Left ventricle myocardium inferior (tissue), 1 donor: ENCODE results near the gene TTC21A. TPM values are rescaled to one million over a fixed set of nuclear protein-coding genes. Genes with fewer than 3 reads are reported as not detected.

Source experiments
- DNase-seq: peaks from one replicate; pipeline ENCODE4 v3.0.0-alpha.2; 2020
- H3K27ac ChIP-seq: fragments of 200-600 bp; replicated peaks from 2 replicates; pipeline ENCODE4 v1.8.0; 2021
- H3K27me3 ChIP-seq: fragments of 200-600 bp; 2 replicates; pipeline ENCODE4 v1.8.0; 2021; ENCODE audit warnings: low read depth
- H3K36me3 ChIP-seq: fragments of 200-600 bp; 2 replicates; pipeline ENCODE4 v1.8.0; 2021
- H3K4me1 ChIP-seq: fragments of 200-600 bp; 2 replicates; pipeline ENCODE4 v1.8.0; 2021
- H3K4me3 ChIP-seq: fragments of 200-600 bp; 2 replicates; pipeline ENCODE4 v1.8.0; 2021; ENCODE audit warnings: mild to moderate bottlenecking, moderate library complexity
- H3K9me3 ChIP-seq: fragments of 200-600 bp; replicated peaks from 2 replicates; pipeline ENCODE4 v1.8.0; 2021
- intact Hi-C: fragments of 100-400 bp; cut with micrococcal nuclease; formaldehyde crosslinking; loops from one replicate; pipeline ENCODE4 v1.11.0; 2022
- total RNA-seq: library from RNA; stranded (reverse); fragmentation: NEBNext Ultra II Directional; extraction: Animal tissue kit (Norgen Biotek cat#: 25700); gene quantifications from one replicate; pipeline ENCODE4 v1.2.1, GENCODE V29; 2021
- TF ChIP-seq, protein P1 (sequence below): fragments of 200-600 bp; IDR thresholded peaks from 2 replicates; pipeline ENCODE4 v1.8.0; 2021; ENCODE audit warnings: antibody characterized with exemption, mild to moderate bottlenecking, borderline replicate concordance
- donor health status: DM: no; HTN: yes; CAD: no; lungs with severe emphysema.

TTC21A gene
- total RNA-seq, 1 donor from 2014 or later: 2.1 TPM

DNA sequence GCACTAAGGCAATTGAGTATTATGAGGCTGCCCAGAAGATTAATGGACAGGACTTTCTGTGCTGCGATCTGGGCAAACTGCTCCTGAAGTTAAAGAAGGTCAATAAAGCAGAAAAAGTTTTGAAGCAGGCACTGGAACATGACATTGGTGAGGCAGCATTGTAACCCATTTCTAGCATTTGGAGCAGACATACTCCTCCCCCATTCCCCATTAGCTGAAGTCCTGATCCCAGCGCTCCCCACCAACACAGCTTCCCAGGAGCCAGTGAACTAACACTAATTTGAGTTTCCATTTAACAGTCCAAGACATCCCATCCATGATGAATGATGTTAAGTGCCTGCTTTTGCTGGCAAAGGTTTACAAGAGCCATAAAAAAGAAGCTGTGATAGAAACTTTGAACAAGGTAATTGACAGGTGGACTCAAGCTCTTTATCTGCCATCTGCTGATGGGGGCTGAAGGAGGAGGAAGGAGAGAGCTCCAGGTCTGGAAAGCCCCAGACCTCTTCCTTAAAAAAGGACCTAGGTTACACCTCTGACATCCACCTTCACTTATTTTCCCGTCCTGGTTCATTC is 23.3 kb downstream of the TTC21A start:
- no peaks in the 10 kb centered on the region for H3K27me3 ChIP-seq
- peaks cover 38% of the 10 kb centered on the region for H3K4me1 ChIP-seq
- no peaks in the 10 kb centered on the region for H3K9me3 ChIP-seq
- no peaks in the 10 kb centered on the region for H3K36me3 ChIP-seq
- TF ChIP-seq, protein P1, sequence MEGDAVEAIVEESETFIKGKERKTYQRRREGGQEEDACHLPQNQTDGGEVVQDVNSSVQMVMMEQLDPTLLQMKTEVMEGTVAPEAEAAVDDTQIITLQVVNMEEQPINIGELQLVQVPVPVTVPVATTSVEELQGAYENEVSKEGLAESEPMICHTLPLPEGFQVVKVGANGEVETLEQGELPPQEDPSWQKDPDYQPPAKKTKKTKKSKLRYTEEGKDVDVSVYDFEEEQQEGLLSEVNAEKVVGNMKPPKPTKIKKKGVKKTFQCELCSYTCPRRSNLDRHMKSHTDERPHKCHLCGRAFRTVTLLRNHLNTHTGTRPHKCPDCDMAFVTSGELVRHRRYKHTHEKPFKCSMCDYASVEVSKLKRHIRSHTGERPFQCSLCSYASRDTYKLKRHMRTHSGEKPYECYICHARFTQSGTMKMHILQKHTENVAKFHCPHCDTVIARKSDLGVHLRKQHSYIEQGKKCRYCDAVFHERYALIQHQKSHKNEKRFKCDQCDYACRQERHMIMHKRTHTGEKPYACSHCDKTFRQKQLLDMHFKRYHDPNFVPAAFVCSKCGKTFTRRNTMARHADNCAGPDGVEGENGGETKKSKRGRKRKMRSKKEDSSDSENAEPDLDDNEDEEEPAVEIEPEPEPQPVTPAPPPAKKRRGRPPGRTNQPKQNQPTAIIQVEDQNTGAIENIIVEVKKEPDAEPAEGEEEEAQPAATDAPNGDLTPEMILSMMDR: no peak
- no peak overlapping the region for H3K4me3 ChIP-seq
- DNase-seq: no peak
- H3K27ac ChIP-seq: no peak overlapping the region
- intact Hi-C loops: no loop called here

DNA sequence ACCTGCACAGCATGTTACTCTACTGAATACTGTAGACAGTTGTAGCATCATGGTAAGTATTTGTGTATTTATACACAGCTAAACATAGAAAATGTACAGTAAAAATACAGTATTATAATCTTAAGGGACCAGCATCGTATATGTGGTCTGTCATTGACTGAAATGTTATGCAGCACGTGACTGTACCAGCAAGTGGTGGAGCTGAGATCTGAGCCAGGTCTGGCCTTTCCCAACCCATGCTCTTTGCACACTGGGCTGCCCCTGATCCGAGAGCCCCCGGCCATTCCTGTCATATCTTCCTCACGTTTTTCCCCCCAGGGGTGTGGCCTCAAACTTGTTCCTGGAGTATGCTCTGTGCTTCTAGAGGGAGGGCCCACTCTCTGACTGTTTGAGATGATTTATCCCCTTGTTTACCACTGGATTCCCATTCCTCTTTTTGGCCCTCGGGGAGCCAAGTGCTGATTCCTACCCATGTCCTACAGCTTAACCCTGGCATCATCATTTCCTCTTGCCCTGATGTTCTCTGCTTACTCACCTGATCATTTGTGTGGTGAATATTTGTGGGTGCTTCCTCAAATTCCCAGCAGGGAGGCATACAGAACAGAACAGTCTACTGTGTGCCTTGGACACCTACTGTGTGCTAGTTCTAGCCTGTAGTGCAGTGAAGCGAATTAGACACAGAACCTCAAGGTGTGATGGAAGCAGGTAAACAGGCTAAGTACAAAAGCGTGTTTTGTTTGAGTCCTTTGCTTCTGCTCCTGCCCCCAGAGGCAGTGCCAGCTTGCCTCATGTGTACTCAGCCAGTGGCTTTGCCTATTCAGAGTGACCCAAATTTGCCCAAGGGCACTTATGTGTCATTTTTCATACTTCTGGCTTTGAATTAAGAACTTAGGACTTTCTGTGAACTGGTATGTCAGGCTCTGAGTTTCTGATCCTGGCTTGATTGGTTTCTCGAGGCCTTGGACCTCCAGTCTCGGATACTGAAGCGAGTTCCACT is 24.9 kb downstream of the TTC21A start:
- intact Hi-C loops: no loop called here
- TF ChIP-seq, protein P1: no peak
- Histone ChIP-seq H3K27me3 (no peaks in the 10 kb centered on the region), H3K36me3 (peaks cover 6% of the 10 kb centered on the region), H3K4me1 (peaks cover 45% of the 10 kb centered on the region), H3K9me3 (no peaks in the 10 kb centered on the region), H3K4me3 (no peak overlapping the region), H3K27ac (no peak overlapping the region)
- DNase-seq: no peak

DNA sequence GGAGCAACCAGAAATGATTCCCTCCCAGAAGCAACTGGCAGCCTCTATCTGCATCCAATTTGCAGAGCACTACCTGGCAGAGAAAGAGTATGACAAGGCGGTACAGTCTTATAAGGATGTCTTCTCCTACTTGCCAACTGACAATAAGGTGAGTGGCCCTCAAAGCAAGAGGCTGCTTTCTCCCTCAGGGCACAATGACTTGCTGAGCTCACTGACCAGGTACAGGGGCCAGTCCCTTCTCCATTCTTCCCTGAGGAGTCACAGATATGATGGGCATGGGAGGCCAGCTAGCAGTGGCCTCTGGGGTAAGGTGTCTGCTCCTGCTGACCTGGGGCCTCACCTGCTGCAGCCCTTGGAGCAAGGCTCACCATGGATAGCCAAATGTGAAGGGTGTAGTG is 25.6 kb downstream of the TTC21A start:
- DNase-seq: no peak

DNA sequence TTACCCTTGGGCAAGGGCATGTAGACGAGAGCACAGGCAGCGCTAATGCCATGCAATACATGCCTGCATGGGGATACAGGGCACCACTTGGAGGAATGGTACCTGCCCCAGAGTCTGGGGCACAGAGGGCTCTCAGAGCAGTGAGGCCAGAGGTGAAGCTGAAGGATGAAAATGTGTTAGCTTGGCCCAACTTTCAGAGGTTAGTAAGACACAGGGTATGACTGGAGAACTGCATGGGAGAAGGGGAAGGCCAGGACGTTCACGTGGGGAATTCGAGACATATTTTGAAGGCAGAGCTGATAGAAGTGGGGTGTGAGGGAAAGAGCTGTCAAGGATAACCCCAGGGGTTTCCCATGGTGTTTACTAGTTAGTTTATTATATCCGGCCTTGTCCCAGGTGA is 26.3 kb downstream of the TTC21A start:
- TF ChIP-seq, protein P1: no peak
- H3K4me3 ChIP-seq: no peak overlapping the region
- no peak for DNase-seq
- no peaks in the 10 kb centered on the region for H3K9me3 ChIP-seq
- intact Hi-C loops: no loop called here
- no peak overlapping the region for H3K27ac ChIP-seq
- H3K36me3 ChIP-seq: peaks cover 6% of the 10 kb centered on the region
- H3K4me1 ChIP-seq: peaks cover 50% of the 10 kb centered on the region
- H3K27me3 ChIP-seq: no peaks in the 10 kb centered on the region

More for the DNA sequence above, 25.6 kb downstream of the TTC21A start:
- H3K9me3 ChIP-seq: no peaks in the 10 kb centered on the region
- intact Hi-C loops: no loop called here
- H3K4me3 ChIP-seq: no peak overlapping the region
- H3K36me3 ChIP-seq: peaks cover 6% of the 10 kb centered on the region
- peaks cover 45% of the 10 kb centered on the region for H3K4me1 ChIP-seq
- no peaks in the 10 kb centered on the region for H3K27me3 ChIP-seq
- TF ChIP-seq, protein P1: no peak
- no peak overlapping the region for H3K27ac ChIP-seq

DNA sequence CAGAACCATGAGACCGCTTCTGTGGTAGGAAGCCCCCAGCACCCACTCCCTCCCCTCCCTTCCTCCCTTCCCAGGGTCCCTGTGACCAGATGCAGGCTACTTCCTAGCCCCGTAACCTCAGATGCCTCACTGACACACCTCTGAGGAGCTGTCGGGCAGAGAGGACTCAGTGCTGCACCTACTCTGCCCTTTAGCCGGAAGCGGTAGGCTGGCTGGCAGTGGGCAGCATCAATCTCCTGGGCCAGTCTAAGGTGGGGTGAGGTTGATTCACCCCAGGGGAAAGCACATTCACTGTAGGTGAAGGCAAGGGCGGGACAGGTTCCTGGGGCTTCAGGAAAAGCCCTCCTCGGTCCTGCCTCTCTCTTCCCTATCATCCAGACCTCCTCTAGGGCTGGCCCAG is 26.8 kb downstream of the TTC21A start:
- Histone ChIP-seq H3K4me1 (peaks cover 55% of the 10 kb centered on the region), H3K27me3 (no peaks in the 10 kb centered on the region), H3K4me3 (no peak overlapping the region), H3K36me3 (peaks cover 6% of the 10 kb centered on the region), H3K27ac (peak overlapping the region; percentile 74), H3K9me3 (no peaks in the 10 kb centered on the region)
- intact Hi-C loops: no loop called here
- no peak for DNase-seq
- TF ChIP-seq, protein P1: no peak
